Muscle of arm (tissue), 12 donors: ENCODE measurements around the gene MMP24. TPM values are rescaled to one million over a fixed set of nuclear protein-coding genes. Genes with fewer than 3 reads are reported as not detected.
"Not testable (repeated sequence)": the region's sequence is repeated elsewhere in the genome, so short reads cannot be mapped to it uniquely, and the experiment has no call there.

Experiments used
- DNase-seq: peaks from one replicate; pipeline ENCODE4 v3.0.0-alpha.2; 2013
- polyA plus RNA-seq, 12 donors: library from polyadenylated mRNA; unstranded; fragments of 120-200 nt; gene quantifications; one replicate each; pipeline ENCODE4 v1.2.1, GENCODE V29; 2013; ENCODE audit not compliant: insufficient read length in 12 of 12

Gene MMP24
- polyA plus RNA-seq, 12 donors = 0.19 to 0.77 (median 0.44) TPM; not detected in 2

GRCh38 chr20:35254448-35254999, 28.0 kb downstream of the MMP24 start:
- no peak for DNase-seq

- DNase-seq = no peak
Measured at GRCh38 chr20:35257175-35257909, 30.9 kb downstream of the MMP24 start.

DNA sequence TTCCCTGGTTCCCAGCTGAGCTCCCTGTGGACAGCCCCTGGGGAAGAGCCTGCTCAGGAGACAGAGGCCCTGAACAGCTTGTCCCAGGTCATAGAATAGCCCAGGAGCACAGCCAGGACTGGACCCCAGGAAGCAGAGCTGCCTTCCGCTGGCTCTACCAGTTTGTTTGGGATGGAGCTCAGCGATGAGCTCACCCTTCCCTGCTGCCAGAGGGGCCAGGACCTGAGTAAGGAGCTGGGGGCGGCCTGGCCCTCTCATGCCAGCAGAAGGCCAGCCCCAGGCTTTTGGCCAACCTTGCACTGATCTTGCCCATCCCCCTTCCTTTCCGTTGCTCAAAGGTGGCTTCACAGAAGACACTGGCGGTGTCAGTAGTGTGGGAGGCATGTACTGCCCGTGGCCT, 33.9 kb downstream of the MMP24 start:
- DNase-seq = no peak

GRCh38 chr20:35262321-35262720, 35.8 kb downstream of the MMP24 start:
- not testable (repeated sequence) for DNase-seq

GRCh38 chr20:35262731-35263531, 36.4 kb downstream of the MMP24 start:
- DNase-seq = not testable (repeated sequence)

GRCh38 chr20:35263532-35264341, 37.2 kb downstream of the MMP24 start:
- no peak for DNase-seq

DNA sequence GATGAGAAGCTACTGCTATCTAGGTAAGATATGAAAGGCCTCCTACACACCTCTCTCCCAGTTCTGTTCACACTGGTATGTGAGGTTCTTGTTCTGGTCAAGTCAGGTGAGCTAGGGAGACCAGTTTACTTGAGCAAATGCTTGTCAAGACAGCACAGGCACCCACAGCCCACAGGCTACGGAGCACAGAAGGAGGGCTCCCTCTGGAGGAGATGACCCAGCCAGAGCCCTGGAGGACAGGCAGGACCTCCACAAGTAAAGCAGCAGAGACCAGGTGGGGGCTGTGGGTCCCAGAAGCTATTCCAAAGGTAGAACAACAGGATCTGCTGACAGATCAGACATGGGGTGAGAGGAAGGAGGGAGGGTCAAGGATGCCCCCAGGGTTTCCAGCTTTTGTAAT, 38.3 kb downstream of the MMP24 start:
- DNase-seq = no peak

DNA sequence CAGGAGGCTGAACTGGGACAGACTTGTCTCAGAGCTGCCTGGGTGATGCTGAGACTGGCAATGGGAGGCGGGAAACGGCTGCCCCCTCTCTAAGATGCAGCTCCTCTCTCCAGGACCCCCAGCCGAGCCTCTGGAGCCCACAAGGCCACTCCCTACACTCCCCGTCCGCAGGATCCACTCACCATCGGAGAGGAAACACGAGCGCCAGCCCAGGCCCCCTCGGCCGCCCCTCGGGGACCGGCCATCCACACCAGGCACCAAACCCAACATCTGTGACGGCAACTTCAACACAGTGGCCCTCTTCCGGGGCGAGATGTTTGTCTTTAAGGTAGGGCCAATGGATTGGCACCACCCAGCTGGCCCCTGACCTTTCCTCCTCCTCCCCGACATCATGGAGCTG, 40.6 kb downstream of the MMP24 start:
- DNase-seq = no peak

GRCh38 chr20:35269055-35269781, 42.7 kb downstream of the MMP24 start:
- DNase-seq = peak; percentile 54

- no peak for DNase-seq
Measured at GRCh38 chr20:35270021-35270902, 43.8 kb downstream of the MMP24 start.

DNA sequence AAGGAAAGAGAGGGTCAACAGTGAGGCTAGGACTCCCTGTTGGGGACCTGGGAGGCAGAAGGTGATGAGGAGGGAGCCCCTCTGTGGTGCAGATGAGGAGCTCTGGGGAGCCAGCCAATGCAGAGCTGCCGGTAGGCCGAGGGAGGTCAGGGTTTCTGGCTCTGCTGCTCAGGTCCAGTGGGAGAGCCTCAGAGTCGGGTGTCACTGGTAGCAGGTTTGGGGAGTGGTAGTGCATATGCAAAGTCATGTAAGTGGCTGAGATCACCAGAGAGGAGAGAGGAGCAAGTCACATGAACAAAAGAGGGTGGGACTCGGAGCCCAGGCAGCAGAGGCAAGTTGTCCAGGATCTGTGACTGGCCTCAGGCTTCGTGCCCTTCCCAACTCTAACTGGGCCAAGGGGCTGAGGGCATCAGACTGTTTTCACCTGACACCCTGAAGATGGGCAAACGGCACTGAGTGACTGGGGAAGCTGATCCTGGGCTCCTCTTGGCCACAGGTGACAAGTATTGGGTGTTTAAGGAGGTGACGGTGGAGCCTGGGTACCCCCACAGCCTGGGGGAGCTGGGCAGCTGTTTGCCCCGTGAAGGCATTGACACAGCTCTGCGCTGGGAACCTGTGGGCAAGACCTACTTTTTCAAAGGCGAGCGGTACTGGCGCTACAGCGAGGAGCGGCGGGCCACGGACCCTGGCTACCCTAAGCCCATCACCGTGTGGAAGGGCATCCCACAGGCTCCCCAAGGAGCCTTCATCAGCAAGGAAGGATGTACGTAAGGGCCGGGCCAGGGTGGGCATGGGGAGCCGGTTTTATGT, 44.8 kb downstream of the MMP24 start:
- DNase-seq = no peak

- DNase-seq = no peak
Measured at GRCh38 chr20:35271904-35272303, 45.4 kb downstream of the MMP24 start.

DNA sequence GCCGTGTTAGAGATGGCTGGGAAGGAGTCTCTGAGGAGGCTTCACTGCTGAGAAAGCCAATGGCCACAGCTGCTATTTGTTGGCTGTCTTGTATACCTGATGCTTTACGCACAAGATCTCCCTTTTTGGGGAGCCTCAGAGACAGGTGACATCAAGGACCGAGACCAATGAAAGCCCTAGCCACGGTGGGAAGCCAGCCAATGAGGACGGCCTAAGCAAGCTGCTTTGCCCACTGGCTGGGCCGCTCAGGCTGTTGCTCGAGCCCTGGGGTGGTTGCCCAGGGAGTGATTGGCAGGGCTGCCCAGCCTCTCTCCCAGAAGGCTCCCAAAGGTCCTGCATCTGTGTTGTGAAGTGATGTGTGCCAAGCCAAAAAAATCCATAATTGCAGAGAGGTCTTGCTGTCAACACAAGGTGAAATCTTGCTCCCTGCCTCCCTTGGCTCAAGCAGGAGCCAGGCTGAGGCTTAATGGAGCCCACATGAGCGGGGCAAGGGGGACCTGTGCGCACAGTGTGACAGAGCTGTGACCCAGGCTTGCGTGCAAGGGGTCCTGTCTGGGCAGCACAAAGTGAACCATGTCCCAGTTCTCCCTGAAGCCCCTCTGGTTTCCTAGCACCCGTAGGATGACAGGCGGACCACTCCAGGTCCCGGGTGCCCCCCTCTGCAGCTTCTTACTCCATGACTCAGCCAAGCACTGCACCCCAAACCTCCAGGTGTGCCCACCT, 47.1 kb downstream of the MMP24 start:
- no peak for DNase-seq

GRCh38 chr20:35274172-35275092, 47.9 kb downstream of the MMP24 start:
- no peak for DNase-seq

GRCh38 chr20:35275741-35276251, 49.3 kb downstream of the MMP24 start:
- DNase-seq = no peak

GRCh38 chr20:35276408-35276807, 49.9 kb downstream of the MMP24 start:
- DNase-seq = no peak

- DNase-seq = no peak
Measured at GRCh38 chr20:35277127-35277526, 50.6 kb downstream of the MMP24 start.
